ENCODE data around the gene TMEM25. TPM values are rescaled to one million over a fixed set of nuclear protein-coding genes. Genes with fewer than 3 reads are reported as not detected.

TMEM25 gene
- total and polyA plus RNA-seq, 5 donors, result 8.7 to 16.1 (median 14.3) TPM

DNA sequence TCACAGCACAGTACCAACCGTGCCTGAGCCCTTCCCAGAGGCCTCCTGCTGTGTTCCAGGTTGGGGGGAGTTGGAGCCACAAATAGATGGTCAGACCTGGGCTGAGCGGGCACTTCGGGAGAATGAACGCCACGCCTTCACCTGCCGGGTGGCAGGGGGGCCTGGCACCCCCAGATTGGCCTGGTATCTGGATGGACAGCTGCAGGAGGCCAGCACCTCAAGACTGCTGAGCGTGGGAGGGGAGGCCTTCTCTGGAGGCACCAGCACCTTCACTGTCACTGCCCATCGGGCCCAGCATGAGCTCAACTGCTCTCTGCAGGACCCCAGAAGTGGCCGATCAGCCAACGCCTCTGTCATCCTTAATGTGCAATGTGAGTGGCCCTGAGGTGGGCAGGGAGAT lies 1.1 kb downstream of the TMEM25 start:
- WGBS, result 86% methylated on average over 10 of the region's 10 CpGs
- H3K27ac ChIP-seq (ENCODE audit: low read length), result no peak overlapping the region
- no peaks in the 10 kb centered on the region for H3K4me1 ChIP-seq (ENCODE audit: control insufficient read depth, insufficient read depth, low read length)
- intact Hi-C loops (cut with DNase I), result no loop called here
- ATAC-seq (no peak), DNase-seq (no peak)
- H3K9me3 ChIP-seq (ENCODE audit: control insufficient read depth, low read length), result no peaks in the 10 kb centered on the region
- no peak overlapping the region for H3K4me3 ChIP-seq (ENCODE audit: low read length)
- H3K27me3 ChIP-seq (ENCODE audit: control insufficient read depth, insufficient read depth), result no peaks in the 10 kb centered on the region

DNA sequence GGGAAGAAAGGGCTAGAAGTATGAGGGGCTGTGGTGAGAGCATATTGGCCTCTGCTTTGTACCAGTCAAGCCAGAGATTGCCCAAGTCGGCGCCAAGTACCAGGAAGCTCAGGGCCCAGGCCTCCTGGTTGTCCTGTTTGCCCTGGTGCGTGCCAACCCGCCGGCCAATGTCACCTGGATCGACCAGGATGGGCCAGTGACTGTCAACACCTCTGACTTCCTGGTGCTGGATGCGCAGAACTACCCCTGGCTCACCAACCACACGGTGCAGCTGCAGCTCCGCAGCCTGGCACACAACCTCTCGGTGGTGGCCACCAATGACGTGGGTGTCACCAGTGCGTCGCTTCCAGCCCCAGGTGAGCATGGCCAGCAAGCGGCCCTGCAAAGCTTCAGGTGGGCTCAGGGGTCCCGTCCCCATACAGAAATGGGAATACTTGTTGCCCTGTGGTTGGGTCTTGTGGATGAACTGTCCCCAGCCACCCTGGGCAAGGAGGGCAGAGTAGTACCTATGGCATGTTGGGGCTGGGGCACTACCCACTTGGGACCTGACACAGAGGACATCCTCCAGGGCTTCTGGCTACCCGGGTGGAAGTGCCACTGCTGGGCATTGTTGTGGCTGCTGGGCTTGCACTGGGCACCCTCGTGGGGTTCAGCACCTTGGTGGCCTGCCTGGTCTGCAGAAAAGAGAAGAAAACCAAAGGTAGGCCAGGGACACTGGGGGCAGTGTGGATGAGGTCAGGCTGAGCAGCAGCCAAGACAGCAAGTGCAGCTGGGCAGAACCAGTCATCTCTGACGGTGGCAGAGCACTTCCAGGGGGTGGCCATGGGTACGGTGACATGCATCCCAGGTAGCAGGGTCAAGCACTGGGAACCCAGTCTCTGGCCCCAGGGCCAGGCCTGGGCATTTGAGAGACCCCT lies 2.1 kb downstream of the TMEM25 start:
- Histone ChIP-seq H3K4me1 (ENCODE audit: control insufficient read depth, insufficient read depth, low read length) (no peaks in the 10 kb centered on the region), H3K27me3 (ENCODE audit: control insufficient read depth, insufficient read depth) (no peaks in the 10 kb centered on the region), H3K9me3 (ENCODE audit: control insufficient read depth, low read length) (no peaks in the 10 kb centered on the region), H3K4me3 (ENCODE audit: low read length) (no peak overlapping the region), H3K27ac (ENCODE audit: low read length) (no peak overlapping the region)
- intact Hi-C loops (cut with DNase I), result no loop called here
- WGBS, result 92% methylated on average over 19 of the region's 19 CpGs
- DNase-seq, result no peak
- no peak for ATAC-seq

DNA sequence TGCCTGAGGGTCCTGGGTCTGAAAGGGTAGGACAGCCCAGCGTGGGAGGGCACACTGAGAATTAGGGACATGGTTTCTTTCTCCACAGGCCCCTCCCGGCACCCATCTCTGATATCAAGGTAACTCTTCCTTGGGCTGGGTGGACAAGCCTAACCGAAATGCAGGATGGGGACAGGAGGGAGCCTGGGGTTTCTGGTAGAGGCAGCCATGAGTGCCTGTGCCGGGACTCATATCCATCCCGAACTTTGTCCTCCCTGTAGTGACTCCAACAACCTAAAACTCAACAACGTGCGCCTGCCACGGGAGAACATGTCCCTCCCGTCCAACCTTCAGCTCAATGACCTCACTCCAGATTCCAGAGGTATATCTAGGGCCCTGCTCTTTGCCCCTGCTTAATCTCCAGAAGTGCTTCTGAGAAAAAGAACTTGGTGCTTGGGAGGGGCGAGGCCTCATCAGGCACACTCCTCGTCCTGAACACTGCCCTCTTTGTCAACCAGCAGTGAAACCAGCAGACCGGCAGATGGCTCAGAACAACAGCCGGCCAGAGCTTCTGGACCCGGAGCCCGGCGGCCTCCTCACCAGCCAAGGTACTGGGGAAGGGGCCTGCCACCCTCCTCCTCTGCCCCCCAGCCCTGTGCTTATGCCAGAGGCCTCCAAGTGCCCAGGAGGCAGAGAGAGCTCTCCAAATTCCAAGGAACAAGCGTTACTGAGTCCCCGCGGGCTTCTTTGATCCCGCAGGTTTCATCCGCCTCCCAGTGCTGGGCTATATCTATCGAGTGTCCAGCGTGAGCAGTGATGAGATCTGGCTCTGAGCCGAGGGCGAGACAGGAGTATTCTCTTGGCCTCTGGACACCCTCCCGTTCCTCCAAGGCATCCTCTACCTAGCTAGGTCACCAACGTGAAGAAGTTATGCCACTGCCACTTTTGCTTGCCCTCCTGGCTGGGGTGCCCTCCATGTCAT lies 3.1 kb downstream of the TMEM25 start:
- 63% methylated on average over 27 of the region's 27 CpGs for WGBS
- Histone ChIP-seq H3K27me3 (ENCODE audit: control insufficient read depth, insufficient read depth) (no peaks in the 10 kb centered on the region), H3K27ac (ENCODE audit: low read length) (no peak overlapping the region), H3K4me1 (ENCODE audit: control insufficient read depth, insufficient read depth, low read length) (no peaks in the 10 kb centered on the region), H3K4me3 (ENCODE audit: low read length) (no peak overlapping the region), H3K9me3 (ENCODE audit: control insufficient read depth, low read length) (no peaks in the 10 kb centered on the region)
- DNase-seq, result no peak
- intact Hi-C loops (cut with DNase I), result no loop called here
- ATAC-seq, result no peak

DNA sequence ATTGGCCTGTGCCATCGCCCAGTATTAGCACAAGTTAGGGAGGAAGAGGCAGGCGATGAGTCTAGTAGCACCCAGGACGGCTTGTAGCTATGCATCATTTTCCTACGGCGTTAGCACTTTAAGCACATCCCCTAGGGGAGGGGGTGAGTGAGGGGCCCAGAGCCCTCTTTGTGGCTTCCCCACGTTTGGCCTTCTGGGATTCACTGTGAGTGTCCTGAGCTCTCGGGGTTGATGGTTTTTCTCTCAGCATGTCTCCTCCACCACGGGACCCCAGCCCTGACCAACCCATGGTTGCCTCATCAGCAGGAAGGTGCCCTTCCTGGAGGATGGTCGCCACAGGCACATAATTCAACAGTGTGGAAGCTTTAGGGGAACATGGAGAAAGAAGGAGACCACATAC lies 4.3 kb downstream of the TMEM25 start:
- Histone ChIP-seq H3K4me3 (ENCODE audit: low read length) (no peak overlapping the region), H3K4me1 (ENCODE audit: control insufficient read depth, insufficient read depth, low read length) (no peaks in the 10 kb centered on the region), H3K27ac (ENCODE audit: low read length) (no peak overlapping the region), H3K9me3 (ENCODE audit: control insufficient read depth, low read length) (no peaks in the 10 kb centered on the region), H3K27me3 (ENCODE audit: control insufficient read depth, insufficient read depth) (no peaks in the 10 kb centered on the region)
- intact Hi-C loops (cut with DNase I), result no loop called here
- no peak for DNase-seq
- WGBS, result 78% methylated on average over 9 of the region's 9 CpGs
- ATAC-seq, result no peak

DNA sequence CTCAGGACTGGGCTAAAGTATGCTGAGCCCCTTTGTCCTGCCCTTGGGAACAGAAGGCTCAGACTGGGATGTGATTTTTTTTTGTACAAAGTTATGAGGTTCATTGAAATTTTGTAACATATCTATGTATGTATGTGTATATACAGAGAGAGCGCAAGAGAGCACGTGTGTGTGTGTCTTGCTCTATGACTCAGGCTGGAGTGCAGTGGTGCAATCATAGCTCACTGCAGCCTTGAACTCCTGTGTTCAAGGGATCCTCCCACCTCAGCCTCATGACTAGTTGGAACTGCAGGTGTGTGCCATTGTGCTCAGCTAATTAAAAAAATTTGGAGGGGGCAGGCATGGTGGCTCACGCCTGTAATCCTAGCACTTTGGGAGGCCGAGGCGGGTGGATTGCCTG lies 5.7 kb downstream of the TMEM25 start:
- Histone ChIP-seq H3K9me3 (ENCODE audit: control insufficient read depth, low read length) (no peaks in the 10 kb centered on the region), H3K4me1 (ENCODE audit: control insufficient read depth, insufficient read depth, low read length) (no peaks in the 10 kb centered on the region), H3K27me3 (ENCODE audit: control insufficient read depth, insufficient read depth) (no peaks in the 10 kb centered on the region), H3K27ac (ENCODE audit: low read length) (no peak overlapping the region), H3K4me3 (ENCODE audit: low read length) (no peak overlapping the region)
- no peak for DNase-seq
- WGBS, result 94% methylated on average over 5 of the region's 5 CpGs
- no peak for ATAC-seq
- intact Hi-C loops (cut with DNase I), result no loop called here

DNA sequence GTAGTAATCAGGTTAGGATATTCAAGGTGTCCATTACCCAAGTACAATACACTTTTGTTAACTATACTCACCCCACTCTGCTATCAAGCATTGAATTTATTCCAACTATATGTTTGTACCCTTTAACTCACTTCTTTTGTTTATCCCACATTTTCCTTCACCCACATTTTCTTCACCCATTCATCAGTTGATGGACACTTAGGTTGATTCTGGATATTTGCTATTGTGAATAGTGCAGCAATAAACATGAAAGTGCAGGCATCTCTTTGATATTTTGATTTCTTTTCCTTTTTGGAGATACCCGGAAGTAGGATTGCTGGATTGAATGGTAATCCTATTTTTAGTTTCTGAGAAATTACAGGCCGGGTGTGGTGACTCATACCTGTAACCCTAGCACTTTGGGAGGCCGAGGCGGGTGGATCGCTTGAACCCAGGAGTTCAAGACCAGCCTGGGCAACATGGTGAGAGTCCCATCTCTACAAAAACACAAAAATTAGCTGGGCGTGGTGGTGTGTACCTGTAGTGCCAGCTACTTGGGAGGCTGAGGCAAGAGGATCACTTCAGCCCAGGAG lies 6.5 kb downstream of the TMEM25 start:
- Histone ChIP-seq H3K4me3 (ENCODE audit: low read length) (no peak overlapping the region), H3K27ac (ENCODE audit: low read length) (no peak overlapping the region), H3K27me3 (ENCODE audit: control insufficient read depth, insufficient read depth) (no peaks in the 10 kb centered on the region), H3K4me1 (ENCODE audit: control insufficient read depth, insufficient read depth, low read length) (no peaks in the 10 kb centered on the region), H3K9me3 (ENCODE audit: control insufficient read depth, low read length) (no peaks in the 10 kb centered on the region)
- WGBS, result 89% methylated on average over 6 of the region's 6 CpGs
- DNase-seq, result no peak
- intact Hi-C loops (cut with DNase I), result no loop called here
- ATAC-seq, result no peak

DNA sequence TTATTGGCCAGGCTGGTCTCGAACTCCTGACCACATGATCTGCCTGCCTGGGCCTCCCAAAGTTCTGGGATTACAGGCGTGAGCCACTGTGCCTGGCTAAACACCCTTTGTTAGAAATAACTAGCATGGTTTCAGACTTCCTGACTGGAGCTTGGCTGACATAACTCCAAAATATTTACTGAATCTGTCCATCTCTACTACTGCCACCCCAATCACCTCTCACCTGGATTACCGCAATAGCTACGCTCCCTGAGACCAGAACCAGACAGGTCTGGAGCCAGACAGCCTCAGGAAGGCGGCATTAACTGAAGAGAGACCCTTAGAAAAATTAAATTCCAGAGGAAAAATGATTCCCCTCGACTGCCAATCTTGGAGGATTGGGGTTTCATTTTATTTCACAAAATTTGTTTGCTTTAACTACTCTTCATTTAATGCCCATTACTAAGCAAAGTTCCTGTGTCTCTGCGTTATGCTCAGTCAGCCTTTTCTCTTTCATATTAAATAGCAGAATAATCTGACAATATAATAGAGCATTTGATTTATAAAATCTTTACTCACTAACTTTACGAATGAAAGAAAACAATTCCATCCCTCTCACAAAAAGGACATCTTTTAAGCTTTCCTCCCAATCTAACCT lies 13.1 kb downstream of the TMEM25 start:
- H3K27me3 ChIP-seq (ENCODE audit: control insufficient read depth, insufficient read depth), result no peaks in the 10 kb centered on the region
- H3K4me3 ChIP-seq (ENCODE audit: low read length), result no peak overlapping the region
- no peak overlapping the region for H3K27ac ChIP-seq (ENCODE audit: low read length)
- H3K9me3 ChIP-seq (ENCODE audit: control insufficient read depth, low read length), result no peaks in the 10 kb centered on the region
- DNase-seq, result no peak
- 95% methylated on average over 8 of the region's 8 CpGs for WGBS
- ATAC-seq, result no peak
- H3K4me1 ChIP-seq (ENCODE audit: control insufficient read depth, insufficient read depth, low read length), result no peaks in the 10 kb centered on the region
- intact Hi-C loops (cut with DNase I), result no loop called here

DNA sequence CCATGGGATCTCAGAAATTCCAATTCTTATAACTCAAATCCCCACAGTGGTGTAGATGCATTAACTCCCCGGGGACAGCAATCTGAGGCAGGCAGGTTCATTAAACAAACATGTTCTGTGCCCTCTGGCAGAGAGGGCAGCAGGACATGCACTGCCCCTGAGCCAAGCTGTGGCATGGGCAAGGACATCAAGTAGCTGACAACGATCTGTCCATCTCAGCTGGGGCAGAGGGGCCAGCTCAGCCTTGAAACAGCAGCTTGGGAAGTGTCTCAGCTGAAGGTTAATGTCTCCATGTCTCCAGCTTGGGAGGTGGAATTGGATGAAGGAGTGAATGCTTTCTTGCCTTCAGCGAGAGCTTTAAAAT lies 13.6 kb downstream of the TMEM25 start:
- Histone ChIP-seq H3K9me3 (ENCODE audit: control insufficient read depth, low read length) (no peaks in the 10 kb centered on the region), H3K27ac (ENCODE audit: low read length) (no peak overlapping the region), H3K4me1 (ENCODE audit: control insufficient read depth, insufficient read depth, low read length) (no peaks in the 10 kb centered on the region), H3K27me3 (ENCODE audit: control insufficient read depth, insufficient read depth) (no peaks in the 10 kb centered on the region), H3K4me3 (ENCODE audit: low read length) (no peak overlapping the region)
- WGBS, result 80% methylated on average over 3 of the region's 3 CpGs
- ATAC-seq (no peak), DNase-seq (no peak)
- intact Hi-C loops (cut with DNase I), result no loop called here

DNA sequence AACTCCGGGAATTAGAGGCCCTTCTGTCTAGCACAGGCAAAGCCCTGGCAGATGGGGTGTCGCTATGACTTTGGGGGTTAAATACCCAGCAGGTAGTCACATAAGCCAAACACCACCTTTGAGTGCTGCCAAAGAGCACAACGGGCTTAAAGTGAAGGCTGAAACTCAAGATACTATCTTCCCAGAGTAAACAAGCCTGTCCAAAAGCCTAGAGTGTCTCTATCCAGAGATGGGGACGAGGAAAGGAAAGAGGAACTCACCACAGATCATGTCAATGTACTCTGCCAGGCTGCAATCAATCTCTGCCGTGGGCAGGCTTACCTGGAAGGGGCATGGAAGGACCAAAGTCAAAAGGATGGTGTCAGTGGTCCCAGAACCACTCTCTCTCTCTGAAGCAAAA lies 14.5 kb downstream of the TMEM25 start:
- no peak for DNase-seq
- intact Hi-C loops (cut with DNase I), result no loop called here
- Histone ChIP-seq H3K4me1 (ENCODE audit: control insufficient read depth, insufficient read depth, low read length) (no peaks in the 10 kb centered on the region), H3K4me3 (ENCODE audit: low read length) (no peak overlapping the region), H3K9me3 (ENCODE audit: control insufficient read depth, low read length) (no peaks in the 10 kb centered on the region), H3K27ac (ENCODE audit: low read length) (no peak overlapping the region), H3K27me3 (ENCODE audit: control insufficient read depth, insufficient read depth) (no peaks in the 10 kb centered on the region)
- no peak for ATAC-seq
- WGBS, result 75% methylated on average over 5 of the region's 5 CpGs

DNA sequence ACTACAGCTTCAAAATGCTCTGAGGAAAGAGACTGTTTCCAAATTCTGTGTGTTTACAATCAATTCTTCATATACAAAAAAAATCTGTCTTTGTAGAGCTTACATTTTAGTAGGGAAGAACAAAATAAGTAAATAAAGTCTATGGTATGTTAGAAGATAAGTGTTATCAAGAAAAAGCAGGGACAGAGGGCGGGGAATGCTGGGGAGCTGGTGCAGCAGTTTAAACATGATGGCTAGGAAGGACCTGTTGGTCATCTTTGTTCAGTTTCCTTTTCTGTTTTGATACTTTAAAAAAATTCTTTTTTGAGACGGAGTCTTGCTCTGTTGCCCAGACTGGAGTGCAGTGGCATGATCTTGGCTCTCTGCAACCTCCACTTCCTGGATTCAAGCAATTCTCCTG lies 16.1 kb downstream of the TMEM25 start:
- Histone ChIP-seq H3K9me3 (ENCODE audit: control insufficient read depth, low read length) (no peaks in the 10 kb centered on the region), H3K27ac (ENCODE audit: low read length) (no peak overlapping the region), H3K27me3 (ENCODE audit: control insufficient read depth, insufficient read depth) (no peaks in the 10 kb centered on the region), H3K4me3 (ENCODE audit: low read length) (no peak overlapping the region), H3K4me1 (ENCODE audit: control insufficient read depth, insufficient read depth, low read length) (no peaks in the 10 kb centered on the region)
- no peak for DNase-seq
- ATAC-seq, result no peak
- 91% methylated on average over 2 of the region's 2 CpGs for WGBS
- intact Hi-C loops (cut with DNase I), result no loop called here
